Naive thymus-derived CD4-positive, alpha-beta T cell (primary cell): Measurements from ENCODE around the gene YARS2. TPM values are rescaled to one million over a fixed set of nuclear protein-coding genes. Genes with fewer than 3 reads are reported as not detected.

ENCODE experiments used
- ATAC-seq: fragments of 150-1000 bp; cut with Tn5 transposase; 2 replicates; pipeline ENCODE4 v1.10.0; 2021; ENCODE audit warnings: mild to moderate bottlenecking, moderate library complexity
- CTCF ChIA-PET: fragments of 350-600 bp; sonication (Branson Sonifier 250); formaldehyde crosslinking; loops from one replicate; lab custom pipeline; 2021; ENCODE audit warnings: antibody characterized with exemption; lab: Charles Lee
- POLR2A ChIA-PET: fragments of 350-600 bp; sonication (Branson Sonifier 250); formaldehyde crosslinking; loops from one replicate; lab custom pipeline; 2021; ENCODE audit warnings: antibody characterized with exemption, inconsistent platforms; lab: Charles Lee
- DNase-seq, 9 donors: peaks; one replicate each; pipeline versions ENCODE4 v3.0.0 to v3.0.0-alpha.2; 2020 to 2022; ENCODE audit warnings: mixed read lengths in 1 of 9
- H3K27ac ChIP-seq: one replicate; pipeline ENCODE4 v1.7.0; 2013; ENCODE audit warnings: mild to moderate bottlenecking, low read depth, low read length, moderate library complexity
- H3K27me3 ChIP-seq, 2 donors: one replicate each; pipeline ENCODE4 v1.7.0; 2013; ENCODE audit warnings: low read length in 2 of 2, mild to moderate bottlenecking in 2 of 2, moderate library complexity in 2 of 2; ENCODE audit not compliant: control insufficient read depth in 2 of 2, insufficient read depth in 2 of 2
- H3K36me3 ChIP-seq, 3 experiments: 1 replicate in 2 of 3; 2 replicates in 1 of 3; pipeline ENCODE4 v1.7.0; 2013; ENCODE audit warnings: low read length in 3 of 3, mild to moderate bottlenecking in 3 of 3, moderate library complexity in 1 of 3; ENCODE audit not compliant: insufficient read depth in 3 of 3, control insufficient read depth in 2 of 3
- H3K4me1 ChIP-seq, 2 donors: one replicate each; pipeline ENCODE4 v1.7.0; 2013; ENCODE audit warnings: low read length in 2 of 2, mild to moderate bottlenecking in 2 of 2, moderate library complexity in 1 of 2; ENCODE audit not compliant: control insufficient read depth in 2 of 2, insufficient read depth in 2 of 2
- H3K4me3 ChIP-seq: 2 replicates; pipeline ENCODE4 v1.7.0; 2013; ENCODE audit warnings: mild to moderate bottlenecking, low read length
- H3K9me3 ChIP-seq, 3 experiments: 1 replicate in 2 of 3; 2 replicates in 1 of 3; pipeline ENCODE4 v1.7.0; 2013; ENCODE audit warnings: low read length in 3 of 3; ENCODE audit not compliant: control insufficient read depth in 2 of 3
- H3K27ac Mint-ChIP-seq, 9 donors: one replicate each; pipeline ENCODE4 v1.8.0; 2020 to 2022; ENCODE audit warnings: mixed read lengths in 9 of 9, mild to moderate bottlenecking in 8 of 9, moderate library complexity in 5 of 9, inconsistent platforms in 2 of 9
- H3K27me3 Mint-ChIP-seq, 5 donors: one replicate each; pipeline ENCODE4 v1.8.0; 2021 to 2022; ENCODE audit warnings: mixed read lengths in 5 of 5, mild to moderate bottlenecking in 1 of 5
- H3K36me3 Mint-ChIP-seq, 5 donors: one replicate each; pipeline ENCODE4 v1.8.0; 2020 to 2022; ENCODE audit warnings: mixed read lengths in 5 of 5, mild to moderate bottlenecking in 3 of 5, inconsistent platforms in 1 of 5
- H3K4me1 Mint-ChIP-seq, 7 donors: one replicate each; pipeline ENCODE4 v1.8.0; 2020 to 2022; ENCODE audit warnings: mixed read lengths in 7 of 7, mild to moderate bottlenecking in 3 of 7, inconsistent platforms in 1 of 7
- H3K4me3 Mint-ChIP-seq, 10 donors: one replicate each; pipeline ENCODE4 v1.8.0; 2020 to 2022; ENCODE audit warnings: mild to moderate bottlenecking in 10 of 10, mixed read lengths in 10 of 10, moderate library complexity in 6 of 10, inconsistent platforms in 2 of 10
- H3K9me3 Mint-ChIP-seq, 11 donors: one replicate each; pipeline ENCODE4 v1.8.0; 2020 to 2022; ENCODE audit warnings: mixed read lengths in 11 of 11, mild to moderate bottlenecking in 4 of 11, inconsistent platforms in 1 of 11, moderate library complexity in 1 of 11
- intact Hi-C, 2 donors: fragments of 100-400 bp; cut with micrococcal nuclease; formaldehyde crosslinking; loops; one replicate each; pipeline ENCODE4 v1.15.1; 2023
- polyA plus RNA-seq, 2 donors: library from polyadenylated mRNA; unstranded; fragments of 300-500 nt; fragmentation: Illumina TruSeq; gene quantifications; one replicate each; pipeline ENCODE4 v1.2.3, GENCODE V29; 2021
- total RNA-seq, 6 experiments: library from RNA in 5 of 6; stranded (reverse) in 5 of 6; gene quantifications; 1 replicate in 5 of 6; 2 replicates in 1 of 6; pipeline ENCODE4 v1.2.3 and lab custom pipeline; 2021 to 2026

The YARS2 gene
- total and polyA plus RNA-seq, 7 experiments from 2014 or later, result 11.3 to 24.0 (median 17.9) TPM

GRCh38 chr12:32756476-32757066 lies 874 bp upstream of the YARS2 start:
- Mint-ChIP-seq H3K27ac (peak overlapping the region; percentile 81 to 99 (median 94)), H3K9me3 (no peaks in the 10 kb centered on the region), H3K4me3 (peak overlapping the region; percentile 84 to 99 (median 90)), H3K27me3 (peaks cover 0 to 4% (median 0%) of the 10 kb centered on the region in 5 donors), H3K4me1 (peaks cover 0 to 21% (median 20%) of the 10 kb centered on the region in 7 donors), H3K36me3 (peaks cover 0 to 10% (median 4%) of the 10 kb centered on the region in 5 donors)
- POLR2A ChIA-PET, result interaction anchor here (0.6 to 2.3 kb wide), 5 partner anchors 18 to 1428 kb away, joined by 3 to 39 read pairs (median 4); partner anchors contain the start of gene ALG10
- peak overlapping the region; percentile 76 for H3K27ac ChIP-seq
- peaks cover 5 to 26% (median 6%) of the 10 kb centered on the region in 3 experiments for H3K36me3 ChIP-seq
- no peaks in the 10 kb centered on the region for H3K9me3 ChIP-seq
- CTCF ChIA-PET, result interaction anchor here (0.6 to 4.4 kb wide), 8 partner anchors 12 to 1391 kb away, joined by 3 to 54 read pairs (median 3); partner anchors contain the start of gene ALG10
- no peaks in the 10 kb centered on the region for H3K27me3 ChIP-seq
- ATAC-seq (no peak), DNase-seq (no peak)
- no peak overlapping the region for H3K4me3 ChIP-seq
- H3K4me1 ChIP-seq, result peaks cover 13% of the 10 kb centered on the region in 2 donors
- intact Hi-C loops, result loop anchor here (1.0 to 10.0 kb wide), 9 partner anchors 163 to 2002 kb away; partner anchors contain the start of genes ALG10 (in 2 of the 2), CAPRIN2 (in 1 of the 2) and DDX11 (in 1 of the 2)

DNA sequence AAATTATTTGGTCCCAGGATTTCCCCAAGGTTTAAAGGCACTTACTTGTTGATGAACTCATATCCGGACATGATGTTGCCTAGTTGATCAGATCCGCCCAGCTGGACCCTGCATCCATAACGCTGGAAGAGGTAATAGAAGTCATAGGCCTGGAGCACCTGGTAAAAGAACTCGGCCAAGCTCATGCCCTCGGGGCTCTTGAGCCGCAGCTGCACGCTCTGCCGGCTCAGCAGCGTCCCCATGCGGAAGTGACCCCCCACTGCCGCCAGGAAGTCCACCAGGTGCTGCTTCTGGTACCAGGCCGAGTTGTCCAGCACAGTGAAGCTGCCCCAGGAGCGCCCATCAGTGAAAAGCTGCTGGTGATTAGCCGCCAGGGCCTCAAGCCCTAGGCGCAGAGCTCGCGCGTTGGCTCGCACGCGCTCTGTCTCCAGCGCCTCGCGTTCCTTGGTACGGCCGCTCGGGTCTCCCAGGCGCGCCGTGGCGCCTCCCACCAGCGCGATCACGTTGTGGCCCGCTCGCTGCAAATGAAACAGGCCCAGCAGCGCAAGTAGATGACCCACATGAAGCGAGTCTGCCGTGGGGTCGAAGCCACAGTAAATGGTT lies 545 bp downstream of the YARS2 start:
- ChIA-PET POLR2A (interaction anchor here (0.6 to 2.3 kb wide), 11 partner anchors 17 to 1281 kb away, joined by 3 to 39 read pairs (median 3); partner anchors contain the start of genes ALG10 and DNM1L), CTCF (interaction anchor here (0.6 to 4.4 kb wide), 9 partner anchors 10 to 1741 kb away, joined by 3 to 54 read pairs (median 4); partner anchors contain the start of gene ALG10)
- H3K4me1 ChIP-seq, result peaks cover 13% of the 10 kb centered on the region in 2 donors
- no peaks in the 10 kb centered on the region for H3K27me3 ChIP-seq
- ATAC-seq (peak; percentile 69), DNase-seq (peak in 8 of 9 donors; percentile 48 to 77 (median 74))
- peaks cover 9 to 40% (median 15%) of the 10 kb centered on the region in 3 experiments for H3K36me3 ChIP-seq
- peaks cover 0 to 20% (median 4%) of the 10 kb centered on the region in 5 donors for H3K36me3 Mint-ChIP-seq
- peaks cover 0 to 21% (median 20%) of the 10 kb centered on the region in 7 donors for H3K4me1 Mint-ChIP-seq
- H3K27ac Mint-ChIP-seq, result peak overlapping the region; percentile 81 to 99 (median 94)
- H3K27ac ChIP-seq, result peak overlapping the region; percentile 76
- H3K4me3 Mint-ChIP-seq, result peak overlapping the region; percentile 84 to 99 (median 90)
- H3K9me3 ChIP-seq, result no peaks in the 10 kb centered on the region
- H3K4me3 ChIP-seq, result peak overlapping the region; percentile 68
- H3K27me3 Mint-ChIP-seq, result peaks cover 0 to 3% (median 0%) of the 10 kb centered on the region in 5 donors
- intact Hi-C loops, result loop anchor here (1.0 to 10.0 kb wide), 17 partner anchors 76 to 2000 kb away; partner anchors contain the start of genes CAPRIN2 (in 2 of the 2), DNM1L (in 2 of the 2), SINHCAF (in 2 of the 2) and DDX11 (in 1 of the 2)
- no peaks in the 10 kb centered on the region for H3K9me3 Mint-ChIP-seq

DNA sequence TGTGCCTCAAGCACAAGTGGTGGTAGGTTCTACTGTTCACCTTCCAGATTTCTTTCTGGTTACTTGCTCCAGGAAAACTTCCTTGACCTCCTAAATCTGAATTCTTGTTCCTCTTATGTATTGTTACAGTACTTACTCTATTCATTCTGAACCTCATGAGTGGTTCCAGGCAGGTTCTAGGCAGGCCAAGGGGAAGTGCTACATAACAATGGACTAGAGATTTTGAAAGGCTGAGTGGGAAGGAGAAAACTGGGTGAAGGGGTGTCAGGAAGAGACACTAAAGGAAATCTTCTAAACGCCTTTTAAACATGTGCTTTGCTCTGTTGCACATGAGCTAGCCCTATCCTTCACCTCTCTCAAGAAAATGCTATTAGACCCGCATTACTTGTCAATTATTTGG lies 1.6 kb downstream of the YARS2 start:
- Mint-ChIP-seq H3K9me3 (no peaks in the 10 kb centered on the region), H3K27ac (peak overlapping the region; percentile 37 to 97 (median 91)), H3K4me1 (peaks cover 0 to 21% (median 20%) of the 10 kb centered on the region in 7 donors), H3K27me3 (no peaks in the 10 kb centered on the region), H3K4me3 (peak overlapping the region; percentile 69 to 99 (median 89)), H3K36me3 (peaks cover 0 to 24% (median 4%) of the 10 kb centered on the region in 5 donors)
- ATAC-seq (no peak), DNase-seq (no peak)
- Histone ChIP-seq H3K27me3 (no peaks in the 10 kb centered on the region), H3K27ac (peak overlapping the region; percentile 76), H3K4me1 (peaks cover 13% of the 10 kb centered on the region in 2 donors), H3K4me3 (peak overlapping the region; percentile 68), H3K9me3 (no peaks in the 10 kb centered on the region), H3K36me3 (peaks cover 9 to 51% (median 25%) of the 10 kb centered on the region in 3 experiments)
- CTCF ChIA-PET, result interaction anchor here (0.6 to 4.4 kb wide), 5 partner anchors 9 to 1740 kb away, joined by 4 to 54 read pairs (median 8); partner anchors contain the start of gene ALG10
- POLR2A ChIA-PET, result interaction anchor here (1.1 kb wide), 1 partner anchor 75 kb away, joined by 3 read pairs; the partner anchor contains the start of gene DNM1L
- intact Hi-C loops, result loop anchor here (2.0 to 10.0 kb wide), 7 partner anchors 169 to 1999 kb away; partner anchors contain the start of genes CAPRIN2 (in 2 of the 2), DDX11 (in 1 of the 2) and SINHCAF (in 1 of the 2)

GRCh38 chr12:32753605-32754004 lies 2.1 kb downstream of the YARS2 start:
- no peak overlapping the region for H3K4me3 ChIP-seq
- no peak for ATAC-seq

GRCh38 chr12:32743264-32743663 lies 12.4 kb downstream of the YARS2 start:
- Mint-ChIP-seq H3K27ac (peak overlapping the region in 4 of 9 donors; percentile 1 to 52 (median 15)), H3K27me3 (no peaks in the 10 kb centered on the region), H3K36me3 (peaks cover 0 to 51% (median 24%) of the 10 kb centered on the region in 5 donors), H3K4me3 (no peak overlapping the region), H3K4me1 (peaks cover 0 to 28% (median 18%) of the 10 kb centered on the region in 7 donors), H3K9me3 (no peaks in the 10 kb centered on the region)
- Histone ChIP-seq H3K4me1 (no peaks in the 10 kb centered on the region), H3K4me3 (no peak overlapping the region), H3K27ac (no peak overlapping the region), H3K36me3 (peaks cover 17 to 76% (median 17%) of the 10 kb centered on the region in 3 experiments), H3K27me3 (no peaks in the 10 kb centered on the region), H3K9me3 (no peaks in the 10 kb centered on the region)
- ATAC-seq, result no peak
- DNase-seq, result no peak
- intact Hi-C loops, result no loop called here
- ChIA-PET CTCF (interaction anchor here (1.2 kb wide), 1 partner anchor 14 kb away, joined by 3 read pairs; no protein-coding TSS in a partner anchor), POLR2A (no interaction called here)

More at GRCh38 chr12:32753605-32754004, 2.1 kb downstream of the YARS2 start:
- DNase-seq, result no peak
- H3K9me3 ChIP-seq, result no peaks in the 10 kb centered on the region
- ChIA-PET CTCF (interaction anchor here (2.9 kb wide), 1 partner anchor 9 kb away, joined by 8 read pairs; no protein-coding TSS in a partner anchor), POLR2A (no interaction called here)
- H3K27ac Mint-ChIP-seq, result peak overlapping the region in 8 of 9 donors; percentile 23 to 97 (median 90)
- H3K9me3 Mint-ChIP-seq, result no peaks in the 10 kb centered on the region
- H3K36me3 Mint-ChIP-seq, result peaks cover 0 to 24% (median 4%) of the 10 kb centered on the region in 5 donors
- H3K4me1 ChIP-seq, result peaks cover 13% of the 10 kb centered on the region in 2 donors
- H3K4me1 Mint-ChIP-seq, result peaks cover 0 to 21% (median 20%) of the 10 kb centered on the region in 7 donors
- peaks cover 9 to 56% (median 30%) of the 10 kb centered on the region in 3 experiments for H3K36me3 ChIP-seq
- no peaks in the 10 kb centered on the region for H3K27me3 ChIP-seq
- intact Hi-C loops, result loop anchor here (2.0 to 10.0 kb wide), 7 partner anchors 169 to 1999 kb away; partner anchors contain the start of genes CAPRIN2 (in 2 of the 2), DDX11 (in 1 of the 2) and SINHCAF (in 1 of the 2)
- H3K4me3 Mint-ChIP-seq, result peak overlapping the region in 7 of 10 donors; percentile 32 to 99 (median 87)
- no peaks in the 10 kb centered on the region for H3K27me3 Mint-ChIP-seq
- no peak overlapping the region for H3K27ac ChIP-seq
